ENCODE results near the gene PAX4.

DNA sequence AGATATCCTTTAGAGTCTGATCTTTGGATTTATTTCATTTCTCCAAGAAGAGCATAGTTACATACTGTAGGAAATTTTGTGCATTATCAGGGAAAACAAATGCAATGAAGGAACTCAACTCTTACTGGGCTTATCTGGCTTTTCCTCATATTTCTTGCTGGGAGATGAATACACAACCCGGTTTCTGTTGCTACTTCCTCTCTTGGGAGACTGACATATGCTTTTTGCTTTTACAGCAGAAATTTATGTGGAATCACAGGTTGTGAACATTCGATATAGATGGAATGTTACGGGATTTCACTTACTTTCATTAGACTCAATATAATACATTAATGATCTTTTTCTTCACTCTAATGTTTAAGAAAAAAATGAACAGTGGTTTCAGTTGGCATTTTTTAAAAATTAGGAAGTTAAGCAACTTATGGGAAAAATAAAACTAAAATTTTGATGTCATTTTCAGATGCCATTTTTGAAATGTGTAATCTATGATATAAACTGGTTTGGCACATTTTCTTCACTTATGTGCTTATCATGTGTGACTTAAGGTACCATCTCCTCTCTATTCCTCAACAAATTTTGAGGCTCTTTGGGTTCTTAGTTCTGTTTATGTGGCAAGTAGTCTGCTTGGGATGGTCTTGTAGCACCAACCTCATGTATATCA, 41.2 kb upstream of the PAX4 start:
- no peak for TF ChIP-seq EP300 (IDR thresholded peaks at IDR 0.05)
- TF ChIP-seq, protein P1, sequence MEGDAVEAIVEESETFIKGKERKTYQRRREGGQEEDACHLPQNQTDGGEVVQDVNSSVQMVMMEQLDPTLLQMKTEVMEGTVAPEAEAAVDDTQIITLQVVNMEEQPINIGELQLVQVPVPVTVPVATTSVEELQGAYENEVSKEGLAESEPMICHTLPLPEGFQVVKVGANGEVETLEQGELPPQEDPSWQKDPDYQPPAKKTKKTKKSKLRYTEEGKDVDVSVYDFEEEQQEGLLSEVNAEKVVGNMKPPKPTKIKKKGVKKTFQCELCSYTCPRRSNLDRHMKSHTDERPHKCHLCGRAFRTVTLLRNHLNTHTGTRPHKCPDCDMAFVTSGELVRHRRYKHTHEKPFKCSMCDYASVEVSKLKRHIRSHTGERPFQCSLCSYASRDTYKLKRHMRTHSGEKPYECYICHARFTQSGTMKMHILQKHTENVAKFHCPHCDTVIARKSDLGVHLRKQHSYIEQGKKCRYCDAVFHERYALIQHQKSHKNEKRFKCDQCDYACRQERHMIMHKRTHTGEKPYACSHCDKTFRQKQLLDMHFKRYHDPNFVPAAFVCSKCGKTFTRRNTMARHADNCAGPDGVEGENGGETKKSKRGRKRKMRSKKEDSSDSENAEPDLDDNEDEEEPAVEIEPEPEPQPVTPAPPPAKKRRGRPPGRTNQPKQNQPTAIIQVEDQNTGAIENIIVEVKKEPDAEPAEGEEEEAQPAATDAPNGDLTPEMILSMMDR (IDR thresholded peaks at IDR 0.05), result no peak
